Endothelial cell of umbilical vein (primary cell): Measurements from ENCODE around the gene CHSY1. TPM values are rescaled to one million over a fixed set of nuclear protein-coding genes. Genes with fewer than 3 reads are reported as not detected.

ENCODE experiments used
- BruUV-seq: library from RNA; stranded (reverse); fragments of 400-500 nt; replicated peaks from 2 replicates; lab custom pipeline; 2021; lab: Mats Ljungman, UMichigan
- CTCF ChIA-PET: fragments of 300-600, 350-600 bp; sonication (Branson Sonifier 250); formaldehyde crosslinking; loops from one replicate; lab custom pipeline; 2021; ENCODE audit warnings: antibody characterized with exemption, inconsistent platforms; lab: Charles Lee
- POLR2A ChIA-PET: fragments of 300-600, 350-600 bp; sonication (Branson Sonifier 250); formaldehyde crosslinking; loops from one replicate; lab custom pipeline; 2021; ENCODE audit warnings: antibody characterized with exemption, inconsistent platforms; lab: Charles Lee
- DNase-seq: peaks from one replicate; pipeline ENCODE4 v3.0.0-alpha.2; 2011; ENCODE audit warnings: low read depth, low spot score
- FAIRE-seq: peaks from 2 replicates; lab custom pipeline; 2011; peaks lifted over from hg19 to GRCh38; lab: Jason Lieb, UNC
- H2AFZ ChIP-seq: 2 replicates; pipeline ENCODE4 v1.6.0; 2012; ENCODE audit warnings: low read depth, low read length, control low read depth, inconsistent platforms
- H3K27ac ChIP-seq: 2 replicates; pipeline ENCODE4 v1.5.1; 2011; ENCODE audit warnings: low read depth, mild to moderate bottlenecking, control low read depth, low read length, moderate library complexity; ENCODE audit not compliant: insufficient read depth
- H3K27me3 ChIP-seq, 2 experiments: 2 replicates each; pipeline versions ENCODE4 v1.6.0 to v1.6.1; 2011; ENCODE audit warnings: low read length in 2 of 2, mixed read lengths in 1 of 2; ENCODE audit not compliant: control insufficient read depth in 2 of 2, insufficient read depth in 2 of 2
- H3K36me3 ChIP-seq, 2 experiments: 2 replicates in 1 of 2; 3 replicates in 1 of 2; pipeline ENCODE4 v1.5.1; 2011; ENCODE audit warnings: low read length in 2 of 2, mild to moderate bottlenecking in 1 of 2, moderate library complexity in 1 of 2; ENCODE audit not compliant: control insufficient read depth in 2 of 2, insufficient read depth in 2 of 2; ENCODE audit errors: extremely low read depth in 1 of 2
- H3K4me1 ChIP-seq: 3 replicates; pipeline ENCODE4 v1.5.1; 2011; ENCODE audit warnings: mild to moderate bottlenecking, low read length; ENCODE audit not compliant: control insufficient read depth, insufficient read depth; ENCODE audit errors: extremely low read depth
- H3K4me2 ChIP-seq: 2 replicates; pipeline ENCODE4 v1.6.1; 2011; ENCODE audit warnings: low read length, control low read depth, mixed read lengths; ENCODE audit not compliant: insufficient read depth
- H3K4me3 ChIP-seq, 3 experiments: fragments of 200-600 bp in 1 of 3; sonication (generic), shearing (Covaris generic) in 1 of 3; replicated peaks in 1 of 3; 2 replicates each; pipeline ENCODE4 v1.5.1; 2011 to 2016; ENCODE audit warnings: control low read depth in 3 of 3, low read length in 3 of 3, mild to moderate bottlenecking in 2 of 3, inconsistent platforms in 1 of 3, low read depth in 1 of 3, moderate library complexity in 1 of 3; ENCODE audit not compliant: insufficient read depth in 1 of 3
- H3K79me2 ChIP-seq: 2 replicates; pipeline ENCODE4 v1.6.0; 2012; ENCODE audit warnings: low read length, inconsistent platforms; ENCODE audit not compliant: control insufficient read depth, insufficient read depth
- H3K9ac ChIP-seq: replicated peaks from 2 replicates; pipeline ENCODE3; 2011; ENCODE audit warnings: low read length, control low read depth; ENCODE audit not compliant: insufficient read depth; ENCODE audit errors: extremely low read depth
- H3K9me1 ChIP-seq: replicated peaks from 3 replicates; pipeline ENCODE4 v1.6.0; 2011; ENCODE audit warnings: mild to moderate bottlenecking, low read length; ENCODE audit not compliant: control insufficient read depth, insufficient read depth; ENCODE audit errors: extremely low read depth
- H3K9me3 ChIP-seq: replicated peaks from 2 replicates; pipeline ENCODE4 v1.5.1; 2012; ENCODE audit warnings: low read length, inconsistent platforms; ENCODE audit not compliant: control insufficient read depth, insufficient read depth
- H4K20me1 ChIP-seq: replicated peaks from 2 replicates; pipeline ENCODE3; 2011; ENCODE audit warnings: mild to moderate bottlenecking, low read length; ENCODE audit not compliant: control insufficient read depth, insufficient read depth; ENCODE audit errors: extremely low read depth
- EZH2 ChIP-seq: IDR thresholded peaks from 2 replicates; pipeline ENCODE4 v1.6.1; 2012; ENCODE audit warnings: borderline replicate concordance, low read depth, mild to moderate bottlenecking, moderate library complexity, low read length, inconsistent platforms; ENCODE audit not compliant: severe bottlenecking
- FOS ChIP-seq: IDR thresholded peaks from 2 replicates; pipeline ENCODE4 v1.6.1; 2011; ENCODE audit warnings: mild to moderate bottlenecking, low read length, moderate library complexity, borderline replicate concordance; ENCODE audit not compliant: insufficient read depth
- GATA2 ChIP-seq: IDR thresholded peaks from 2 replicates; pipeline ENCODE4 v1.7.0; 2011; ENCODE audit warnings: low read depth, mild to moderate bottlenecking, moderate library complexity, mixed read lengths, low read length; ENCODE audit not compliant: insufficient read length, insufficient read depth
- JUN ChIP-seq: IDR thresholded peaks from 2 replicates; pipeline ENCODE4 v1.6.1; 2011; ENCODE audit warnings: borderline replicate concordance, low read depth; ENCODE audit not compliant: insufficient read length, insufficient read depth
- MYC ChIP-seq: IDR thresholded peaks from one replicate; pipeline ENCODE4 v1.6.1; 2011; ENCODE audit warnings: mild to moderate bottlenecking, low read depth, low read length
- POLR2A ChIP-seq: IDR thresholded peaks from 2 replicates; pipeline ENCODE4 v1.6.1; 2012; ENCODE audit warnings: low read depth, mild to moderate bottlenecking, control low read depth, low read length
- POLR2AphosphoS5 ChIP-seq: IDR thresholded peaks from 2 replicates; pipeline ENCODE4 v1.6.1; 2012; ENCODE audit warnings: low read depth, mild to moderate bottlenecking, control low read depth, low read length, moderate library complexity; ENCODE audit not compliant: insufficient read depth
- dilution Hi-C: fragments of 300-500 bp; cut with MboI; formaldehyde crosslinking; loops from one replicate; pipeline ENCODE4 v1.15.0; 2019; ENCODE audit warnings: low sequenced_read_pairs; ENCODE audit not compliant: extremely low pct_ligation_motif_present
- intact Hi-C: fragments of 100-400 bp; cut with micrococcal nuclease; formaldehyde crosslinking; loops from one replicate; pipeline ENCODE4 v1.10.0; 2022
- polyA plus RNA-seq, 4 experiments: library from polyadenylated mRNA; depleted of rRNA in 3 of 4; stranded (reverse) in 3 of 4; unstranded in 1 of 4; fragments of >200 nt; gene quantifications; 2 replicates each; pipeline versions ENCODE4 v1.2.1 to v1.2.3, GENCODE V29; 2011 to 2012; ENCODE audit warnings: missing spikeins in 1 of 4
- total RNA-seq: library from RNA; stranded (reverse); gene quantifications from 2 replicates; pipeline ENCODE4 v1.2.3, GENCODE V29; 2021
- TF ChIP-seq, protein P1 (sequence below): IDR thresholded peaks from 2 replicates; pipeline ENCODE4 v1.6.1; 2011; ENCODE audit not compliant: insufficient read depth, insufficient read length
- TF ChIP-seq, protein P2 (sequence below), 2 donors: IDR thresholded peaks; 1 replicate in 1 of 2; 2 replicates in 1 of 2; pipeline ENCODE4 v1.5.1; 2011; ENCODE audit warnings: low read length in 2 of 2, mild to moderate bottlenecking in 2 of 2, moderate library complexity in 2 of 2, control low read depth in 1 of 2, inconsistent platforms in 1 of 2, low read depth in 1 of 2; ENCODE audit not compliant: insufficient read depth in 1 of 2; ENCODE audit errors: extremely low read depth in 1 of 2

Gene CHSY1
- total and polyA plus RNA-seq, 2 donors (not counting 3 experiments of a cell fraction or from before 2014, with no cell fraction given): 23.7 to 50.8 TPM

DNA sequence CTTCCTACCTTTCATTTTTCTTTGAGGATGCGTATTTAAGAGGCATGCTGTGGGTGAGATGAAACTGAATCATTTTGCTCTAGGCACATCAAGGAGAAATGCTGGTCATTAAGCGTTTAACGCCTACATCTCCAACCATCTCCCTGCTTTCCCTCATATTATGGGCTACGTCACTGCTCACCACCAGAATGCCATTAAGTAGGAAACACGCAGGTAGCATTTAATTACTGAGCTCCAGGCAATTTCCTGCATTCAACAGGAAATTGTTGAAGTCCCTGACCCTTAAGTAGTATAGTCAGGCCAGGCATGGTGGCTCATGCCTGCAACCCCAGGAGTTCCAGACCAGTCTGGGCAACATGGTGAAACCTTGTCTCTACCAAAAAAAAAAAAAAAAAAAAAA is 66.1 kb downstream of the CHSY1 start:
- DNase-seq: no peak

More for the DNA sequence above, 66.1 kb downstream of the CHSY1 start:
- TF ChIP-seq, protein P1, sequence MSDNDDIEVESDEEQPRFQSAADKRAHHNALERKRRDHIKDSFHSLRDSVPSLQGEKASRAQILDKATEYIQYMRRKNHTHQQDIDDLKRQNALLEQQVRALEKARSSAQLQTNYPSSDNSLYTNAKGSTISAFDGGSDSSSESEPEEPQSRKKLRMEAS: no peak
- TF ChIP-seq POLR2A (no peak), EZH2 (no peak), JUN (no peak), MYC (no peak), FOS (no peak), POLR2AphosphoS5 (no peak), GATA2 (no peak)
- TF ChIP-seq, protein P2, sequence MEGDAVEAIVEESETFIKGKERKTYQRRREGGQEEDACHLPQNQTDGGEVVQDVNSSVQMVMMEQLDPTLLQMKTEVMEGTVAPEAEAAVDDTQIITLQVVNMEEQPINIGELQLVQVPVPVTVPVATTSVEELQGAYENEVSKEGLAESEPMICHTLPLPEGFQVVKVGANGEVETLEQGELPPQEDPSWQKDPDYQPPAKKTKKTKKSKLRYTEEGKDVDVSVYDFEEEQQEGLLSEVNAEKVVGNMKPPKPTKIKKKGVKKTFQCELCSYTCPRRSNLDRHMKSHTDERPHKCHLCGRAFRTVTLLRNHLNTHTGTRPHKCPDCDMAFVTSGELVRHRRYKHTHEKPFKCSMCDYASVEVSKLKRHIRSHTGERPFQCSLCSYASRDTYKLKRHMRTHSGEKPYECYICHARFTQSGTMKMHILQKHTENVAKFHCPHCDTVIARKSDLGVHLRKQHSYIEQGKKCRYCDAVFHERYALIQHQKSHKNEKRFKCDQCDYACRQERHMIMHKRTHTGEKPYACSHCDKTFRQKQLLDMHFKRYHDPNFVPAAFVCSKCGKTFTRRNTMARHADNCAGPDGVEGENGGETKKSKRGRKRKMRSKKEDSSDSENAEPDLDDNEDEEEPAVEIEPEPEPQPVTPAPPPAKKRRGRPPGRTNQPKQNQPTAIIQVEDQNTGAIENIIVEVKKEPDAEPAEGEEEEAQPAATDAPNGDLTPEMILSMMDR (IDR thresholded peaks at IDR 0.05; ENCODE audit: extremely low read depth in 1 of 2, insufficient read depth in 1 of 2, low read depth in 1 of 2, low read length in 2 of 2): no peak
- H3K9ac ChIP-seq: no peak overlapping the region
- no peaks in the 10 kb centered on the region for H3K27me3 ChIP-seq
- H2AFZ ChIP-seq: no peak overlapping the region
- FAIRE-seq: no peak
- H3K9me3 ChIP-seq: no peaks in the 10 kb centered on the region
- BruUV-seq: no TSS peak
- no peak overlapping the region for H3K27ac ChIP-seq
- H3K9me1 ChIP-seq: no peaks in the 10 kb centered on the region
- intact Hi-C loops: loop anchor here (10.0 kb wide), 1 partner anchor 281 kb away; no protein-coding TSS in a partner anchor
- CTCF ChIA-PET: interaction anchor here (0.9 kb wide), 1 partner anchor 9 kb away, joined by 4 read pairs; no protein-coding TSS in a partner anchor
- H4K20me1 ChIP-seq: no peaks in the 10 kb centered on the region
- no peak overlapping the region for H3K4me2 ChIP-seq
- no peaks in the 10 kb centered on the region for H3K36me3 ChIP-seq
- dilution Hi-C loops: no loop called here
- POLR2A ChIA-PET: interaction anchor here (0.6 kb wide), 1 partner anchor 471 kb away, joined by 3 read pairs; no protein-coding TSS in a partner anchor
- H3K79me2 ChIP-seq: peaks cover 72% of the 10 kb centered on the region
- no peak overlapping the region for H3K4me3 ChIP-seq
- H3K4me1 ChIP-seq: peaks cover 61% of the 10 kb centered on the region
